PC-9 (cell line): ENCODE data around the gene ITPKC. TPM values are rescaled to one million over a fixed set of nuclear protein-coding genes. Genes with fewer than 3 reads are reported as not detected.

Experiments
- BruUV-seq: library from RNA; stranded (reverse); fragments of 400-500 nt; replicated peaks from 2 replicates; lab custom pipeline; 2021; lab: Mats Ljungman, UMichigan
- CTCF ChIA-PET: fragments of 300-600 bp; sonication (Branson Sonifier 250); formaldehyde crosslinking; loops from one replicate; lab custom pipeline; 2022; ENCODE audit warnings: antibody characterized with exemption; lab: Charles Lee
- POLR2A ChIA-PET: fragments of 300-600 bp; sonication (Branson Sonifier 250); formaldehyde crosslinking; loops from one replicate; lab custom pipeline; 2022; ENCODE audit warnings: antibody characterized with exemption; ENCODE audit not compliant: unreplicated experiment; lab: Charles Lee
- DNase-seq, 2 experiments: peaks; one replicate each; pipeline versions ENCODE4 v3.0.0 to v3.0.0-alpha.2; 2015 to 2022; ENCODE audit warnings: mixed read lengths in 1 of 2
- H2AFZ ChIP-seq: fragments of 200-600 bp; sonication (generic); 2 replicates; pipeline ENCODE4 v1.8.1; 2017; ENCODE audit warnings: antibody characterized with exemption
- H3F3A ChIP-seq: fragments of 200-600 bp; sonication (generic); 2 replicates; pipeline ENCODE4 v1.8.1; 2017; ENCODE audit warnings: antibody characterized with exemption, mild to moderate bottlenecking, low read depth; ENCODE audit not compliant: insufficient read depth
- H3K27ac ChIP-seq: fragments of 200-600 bp; sonication (generic); 2 replicates; pipeline ENCODE4 v1.6.1; 2016; ENCODE audit warnings: mixed run types
- H3K27me3 ChIP-seq: fragments of 200-600 bp; sonication (generic); 2 replicates; pipeline ENCODE4 v1.6.1; 2016; ENCODE audit warnings: low read depth, mixed run types; ENCODE audit not compliant: insufficient read depth
- H3K36me3 ChIP-seq: fragments of 200-600 bp; sonication (generic); 2 replicates; pipeline ENCODE4 v1.6.1; 2016; ENCODE audit warnings: low read depth, mixed run types
- H3K4me1 ChIP-seq: fragments of 200-600 bp; sonication (generic); replicated peaks from 2 replicates; pipeline ENCODE4 v1.6.1; 2016; ENCODE audit warnings: mixed run types; ENCODE audit not compliant: insufficient read depth
- H3K4me2 ChIP-seq: fragments of 200-600 bp; sonication (generic); 2 replicates; pipeline ENCODE4 v1.6.1; 2017; ENCODE audit warnings: mixed run types
- H3K4me3 ChIP-seq: fragments of 200-600 bp; sonication (generic); 2 replicates; pipeline ENCODE4 v1.6.1; 2016; ENCODE audit warnings: mixed run types
- H3K79me2 ChIP-seq: fragments of 200-600 bp; sonication (generic); 2 replicates; pipeline ENCODE4 v1.6.1; 2017; ENCODE audit warnings: low read depth, mixed run types
- H3K9me2 ChIP-seq: fragments of 200-600 bp; sonication (generic); 2 replicates; pipeline ENCODE4 v1.8.1; 2017; ENCODE audit warnings: mild to moderate bottlenecking; ENCODE audit not compliant: insufficient read depth
- H3K9me3 ChIP-seq: fragments of 200-600 bp; sonication (generic); 2 replicates; pipeline ENCODE4 v1.8.1; 2016; ENCODE audit warnings: low read depth; ENCODE audit not compliant: insufficient read depth
- H4K20me1 ChIP-seq: fragments of 200-600 bp; sonication (generic); 2 replicates; pipeline ENCODE4 v1.8.1; 2017; ENCODE audit not compliant: insufficient read depth
- EZH2 ChIP-seq: fragments of 200-600 bp; sonication (generic); IDR thresholded peaks from 2 replicates; pipeline ENCODE4 v1.8.0; 2017; ENCODE audit warnings: antibody characterized with exemption, low read depth
- intact Hi-C: fragments of 100-400 bp; cut with micrococcal nuclease; formaldehyde crosslinking; loops from one replicate; pipeline ENCODE4 v1.10.0; 2022; ENCODE audit not compliant: unreplicated experiment
- total RNA-seq: library from RNA; stranded (reverse); gene quantifications from 2 replicates; pipeline ENCODE4 v1.2.3, GENCODE V29; 2021
- TF ChIP-seq, protein P1 (sequence below): fragments of 200-600 bp; sonication (generic); conservative IDR thresholded peaks from 2 replicates; pipeline ENCODE4 v1.6.1; 2017; ENCODE audit warnings: mixed run types, antibody characterized with exemption, mild to moderate bottlenecking, moderate library complexity

Gene ITPKC
- total RNA-seq, 1 experiment from 2014 or later: 17.6 TPM

DNA sequence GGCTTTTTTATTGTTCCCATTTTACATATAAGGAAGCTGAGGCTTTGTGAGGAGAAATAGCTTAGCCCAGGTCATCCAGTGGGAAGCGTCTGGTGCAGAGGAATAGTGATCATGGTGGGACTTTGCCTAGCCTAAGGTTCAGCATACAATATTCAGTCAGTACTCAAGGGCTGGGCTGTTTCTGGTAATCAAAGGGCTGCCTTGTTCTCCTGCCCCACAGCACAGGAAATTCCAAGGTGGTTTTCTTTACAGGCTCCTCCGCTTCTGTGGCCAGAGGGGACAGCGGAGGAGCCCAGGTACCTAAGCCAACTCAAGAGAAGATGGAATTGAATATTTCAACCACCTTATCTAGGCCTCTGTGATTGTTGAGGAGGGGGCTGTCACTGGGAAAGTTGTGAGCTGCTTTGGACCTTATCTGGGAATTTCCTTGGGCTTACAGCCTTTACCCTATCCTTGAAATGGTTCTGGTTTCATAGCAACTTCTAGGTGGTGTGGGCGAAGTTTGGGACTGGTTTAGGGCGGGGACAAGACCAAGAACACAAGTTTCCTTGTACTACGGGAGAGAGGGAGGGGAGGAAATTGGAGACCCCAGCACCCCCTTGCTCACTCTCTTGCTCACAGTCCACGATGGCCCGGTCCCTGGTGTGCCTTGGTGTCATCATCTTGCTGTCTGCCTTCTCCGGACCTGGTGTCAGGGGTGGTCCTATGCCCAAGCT lies 58.2 kb downstream of the ITPKC start, which contains the start of gene MIA:
Gene MIA, plus strand, starts transcription at position 606 of the 716 bp plus-strand sequence. Its CDS starts 22 bp downstream, at position 628.
- TF ChIP-seq, protein P1, sequence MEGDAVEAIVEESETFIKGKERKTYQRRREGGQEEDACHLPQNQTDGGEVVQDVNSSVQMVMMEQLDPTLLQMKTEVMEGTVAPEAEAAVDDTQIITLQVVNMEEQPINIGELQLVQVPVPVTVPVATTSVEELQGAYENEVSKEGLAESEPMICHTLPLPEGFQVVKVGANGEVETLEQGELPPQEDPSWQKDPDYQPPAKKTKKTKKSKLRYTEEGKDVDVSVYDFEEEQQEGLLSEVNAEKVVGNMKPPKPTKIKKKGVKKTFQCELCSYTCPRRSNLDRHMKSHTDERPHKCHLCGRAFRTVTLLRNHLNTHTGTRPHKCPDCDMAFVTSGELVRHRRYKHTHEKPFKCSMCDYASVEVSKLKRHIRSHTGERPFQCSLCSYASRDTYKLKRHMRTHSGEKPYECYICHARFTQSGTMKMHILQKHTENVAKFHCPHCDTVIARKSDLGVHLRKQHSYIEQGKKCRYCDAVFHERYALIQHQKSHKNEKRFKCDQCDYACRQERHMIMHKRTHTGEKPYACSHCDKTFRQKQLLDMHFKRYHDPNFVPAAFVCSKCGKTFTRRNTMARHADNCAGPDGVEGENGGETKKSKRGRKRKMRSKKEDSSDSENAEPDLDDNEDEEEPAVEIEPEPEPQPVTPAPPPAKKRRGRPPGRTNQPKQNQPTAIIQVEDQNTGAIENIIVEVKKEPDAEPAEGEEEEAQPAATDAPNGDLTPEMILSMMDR: no peak
- TF ChIP-seq EZH2: no peak
- peaks cover 34% of the 10 kb centered on the region for H3F3A ChIP-seq
- no peaks in the 10 kb centered on the region for H3K27me3 ChIP-seq
- H3K9me3 ChIP-seq: no peaks in the 10 kb centered on the region
- BruUV-seq: no TSS peak
- ChIA-PET CTCF (interaction anchor here (0.6 to 0.7 kb wide), 2 partner anchors 9 to 401 kb away, joined by 3 to 4 read pairs; no protein-coding TSS in a partner anchor), POLR2A (interaction anchor here (0.6 kb wide), 2 partner anchors 19 to 1744 kb away, joined by 5 to 6 read pairs; no protein-coding TSS in a partner anchor)
- H3K4me3 ChIP-seq: no peak within 1 kb of the TSS
- no peak within 1 kb of the TSS for H3K27ac ChIP-seq
- H3K4me2 ChIP-seq: peak within 1 kb of the TSS; percentile 91; the same call in 1 of the 2 replicates
- H3K4me1 ChIP-seq: peaks cover 13% of the 10 kb centered on the region
- H3K9me2 ChIP-seq: no peaks in the 10 kb centered on the region
- H2AFZ ChIP-seq: no peak within 1 kb of the TSS
- H4K20me1 ChIP-seq: no peaks in the 10 kb centered on the region
- H3K79me2 ChIP-seq: no peaks in the 10 kb centered on the region
- intact Hi-C loops: no loop called here
- H3K36me3 ChIP-seq: no peaks in the 10 kb centered on the region
- DNase-seq: no peak

DNA sequence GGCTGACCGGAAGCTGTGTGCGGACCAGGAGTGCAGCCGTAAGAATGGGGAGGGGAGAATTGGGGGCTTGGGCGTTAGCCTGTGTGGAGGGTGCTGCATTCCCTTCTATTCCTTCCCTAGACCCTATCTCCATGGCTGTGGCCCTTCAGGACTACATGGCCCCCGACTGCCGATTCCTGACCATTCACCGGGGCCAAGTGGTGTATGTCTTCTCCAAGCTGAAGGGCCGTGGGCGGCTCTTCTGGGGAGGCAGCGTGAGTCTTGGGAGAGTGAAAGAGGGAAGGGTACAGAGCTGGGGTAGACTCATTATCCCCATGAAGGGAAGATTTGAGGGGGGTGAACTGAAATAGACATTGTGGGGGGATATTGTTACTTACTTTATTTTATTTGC lies 58.7 kb downstream of the ITPKC start:
- no peak for DNase-seq
- no peaks in the 10 kb centered on the region for H3K36me3 ChIP-seq
- no peak overlapping the region for H3K4me3 ChIP-seq
- no peak overlapping the region for H3K4me2 ChIP-seq
- ChIA-PET CTCF (interaction anchor here (0.7 kb wide), 2 partner anchors 9 to 664 kb away, joined by 3 read pairs; no protein-coding TSS in a partner anchor), POLR2A (interaction anchor here (0.6 kb wide), 2 partner anchors 20 to 1745 kb away, joined by 5 to 6 read pairs; no protein-coding TSS in a partner anchor)
- BruUV-seq: no TSS peak
- intact Hi-C loops: loop anchor here (2.0 kb wide), 1 partner anchor 25 kb away; the partner anchor contains the start of genes ACTMAP and SNRPA
- TF ChIP-seq EZH2: no peak
- TF ChIP-seq, protein P1: no peak
- no peaks in the 10 kb centered on the region for H3K9me2 ChIP-seq
- H3F3A ChIP-seq: peaks cover 34% of the 10 kb centered on the region
- H2AFZ ChIP-seq: no peak overlapping the region
- no peaks in the 10 kb centered on the region for H3K27me3 ChIP-seq
- H3K4me1 ChIP-seq: peaks cover 13% of the 10 kb centered on the region
- no peak overlapping the region for H3K27ac ChIP-seq
- no peaks in the 10 kb centered on the region for H3K9me3 ChIP-seq
- no peaks in the 10 kb centered on the region for H3K79me2 ChIP-seq
- no peaks in the 10 kb centered on the region; the same call in 1 of the 2 replicates for H4K20me1 ChIP-seq

DNA sequence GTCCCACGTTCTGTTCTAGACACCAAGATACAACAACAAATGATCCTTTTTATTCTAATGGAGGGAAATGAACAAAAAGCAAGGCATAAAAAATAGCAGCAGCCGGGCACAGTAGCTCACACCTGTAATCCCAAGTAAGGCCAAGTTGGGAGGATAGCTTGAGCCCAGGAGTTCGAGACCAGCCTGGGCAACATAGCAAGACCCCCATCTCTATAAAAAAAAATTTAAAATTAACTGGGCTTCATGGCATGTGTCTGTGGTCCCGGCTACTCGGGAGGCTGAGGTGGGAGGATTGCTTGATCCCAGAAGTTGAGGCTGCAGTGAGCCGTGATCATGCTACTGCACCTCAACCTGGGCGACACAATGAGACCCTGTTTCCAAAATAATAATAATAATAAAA lies 59.5 kb downstream of the ITPKC start:
- DNase-seq: no peak
- TF ChIP-seq, protein P1: no peak
- TF ChIP-seq EZH2: no peak
- Histone ChIP-seq H4K20me1 (no peaks in the 10 kb centered on the region; the same call in 1 of the 2 replicates), H3F3A (peaks cover 29% of the 10 kb centered on the region), H3K27ac (peak overlapping the region; percentile 95; the same call in 1 of the 2 replicates), H3K4me2 (peak overlapping the region; percentile 91), H3K9me3 (no peaks in the 10 kb centered on the region), H2AFZ (no peak overlapping the region), H3K79me2 (no peaks in the 10 kb centered on the region), H3K4me3 (peak overlapping the region; percentile 64; the same call in 1 of the 2 replicates), H3K36me3 (no peaks in the 10 kb centered on the region), H3K4me1 (peaks cover 13% of the 10 kb centered on the region), H3K27me3 (no peaks in the 10 kb centered on the region), H3K9me2 (no peaks in the 10 kb centered on the region)
- ChIA-PET POLR2A (no interaction called here), CTCF (interaction anchor here (0.7 to 1.0 kb wide), 2 partner anchors 113 to 663 kb away, joined by 3 read pairs; no protein-coding TSS in a partner anchor)
- intact Hi-C loops: loop anchor here (2.0 kb wide), 1 partner anchor 26 kb away; the partner anchor contains the start of genes ACTMAP and SNRPA
- BruUV-seq: no TSS peak
